ENCODE results near the gene KRT37. TPM values are rescaled to one million over a fixed set of nuclear protein-coding genes. Genes with fewer than 3 reads are reported as not detected.

KRT37 gene
- total RNA-seq = not detected in 2 replicates

GRCh38 chr17:41424111-41424635, at the start of gene KRT37:
KRT37 (minus strand) TSS chr17:41424585; CDS start chr17:41424523, 62 bp downstream.

GRCh38 chr17:41466988-41467387, 42.6 kb upstream of the KRT37 start, which contains the start of gene KRT32:
KRT32 (minus strand) TSS chr17:41467386; CDS start chr17:41467325, 61 bp downstream.

GRCh38 chr17:41440531-41441033, 16.2 kb upstream of the KRT37 start, which contains the start of gene KRT38:
KRT38 (minus strand) TSS chr17:41440983; CDS start chr17:41440921, 62 bp downstream.

DNA sequence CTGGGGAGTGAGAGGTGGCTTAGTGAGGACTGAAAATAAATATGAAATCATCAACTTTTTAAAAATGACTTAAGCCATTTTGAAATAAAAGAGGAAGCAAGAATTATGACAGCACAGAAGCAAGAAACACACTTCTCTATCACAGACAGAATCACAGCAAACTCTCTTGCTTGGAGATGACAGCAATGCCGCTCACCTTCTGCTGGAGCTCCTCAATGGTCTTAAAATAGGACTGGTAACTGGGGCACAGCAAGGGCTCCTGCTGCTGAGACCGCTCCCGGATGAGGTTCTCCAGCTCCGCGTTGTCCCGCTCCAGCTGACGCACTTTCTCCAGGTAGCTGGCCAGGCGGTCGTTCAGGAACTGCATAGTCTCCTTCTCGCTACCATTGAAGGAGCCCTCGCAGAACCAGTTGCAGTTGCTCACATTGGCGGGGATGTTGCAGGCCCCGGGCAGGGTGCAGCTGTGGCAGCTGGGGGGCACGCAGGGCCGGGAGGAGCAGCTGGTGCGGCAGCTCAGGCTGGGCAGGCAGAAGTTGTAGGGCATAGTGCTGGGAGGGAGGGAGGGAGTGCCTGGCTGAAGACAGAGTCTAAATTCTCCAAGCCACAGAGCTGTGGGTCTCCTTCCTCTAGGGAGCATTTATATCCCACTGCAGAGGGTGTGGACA, 27.3 kb downstream of the KRT37 start, which contains the start of gene KRT31:
TSS of gene KRT31 (minus strand) at position 613 of the 665 bp plus-strand sequence. CDS start at position 544, 69 bp downstream.

DNA sequence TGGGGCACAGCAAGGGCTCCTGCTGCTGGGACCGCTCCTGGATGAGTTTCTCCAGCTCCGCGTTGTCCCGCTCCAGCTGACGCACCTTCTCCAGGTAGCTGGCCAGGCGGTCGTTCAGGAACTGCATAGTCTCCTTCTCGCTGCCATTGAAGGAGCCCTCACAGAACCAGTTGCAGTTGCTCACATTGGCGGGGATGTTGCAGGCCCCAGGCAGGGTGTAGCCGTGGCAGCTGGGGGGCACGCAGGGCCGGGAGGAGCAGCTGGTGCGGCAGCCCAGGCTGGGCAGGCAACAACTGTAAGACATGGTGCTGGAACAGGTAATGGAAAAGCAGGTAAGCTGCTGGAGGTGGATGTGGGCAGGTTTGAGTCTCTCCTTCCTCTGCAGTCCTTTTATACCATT, 42.4 kb downstream of the KRT37 start, which contains the start of gene KRT34:
TSS of gene KRT34 (minus strand) at position 364 of the 400 bp plus-strand sequence. CDS start at position 304, 60 bp downstream.

Other genes starting within 250 kb of the KRT37 start
- gene KRTAP4-2, start 246.4 kb downstream of the KRT37 start, total RNA-seq = not detected in 2 replicates
- not detected in 2 replicates for gene KRTAP4-1, start 239.7 kb downstream of the KRT37 start, total RNA-seq
- not detected in 2 replicates for gene KRTAP9-1, start 234.7 kb downstream of the KRT37 start, total RNA-seq
- gene KRTAP9-2, start 197.9 kb downstream of the KRT37 start, total RNA-seq = not detected in 2 replicates
- gene KRTAP9-3, start 192.1 kb downstream of the KRT37 start, total RNA-seq = not detected in 2 replicates
- not detected in 2 replicates for gene KRTAP9-8, start 186.6 kb downstream of the KRT37 start, total RNA-seq
- not detected in 2 replicates for gene KRTAP9-4, start 174.9 kb downstream of the KRT37 start, total RNA-seq
- gene KRTAP9-9, start 169.2 kb downstream of the KRT37 start, total RNA-seq = not detected in 2 replicates
- gene KRTAP9-6, start 159.2 kb downstream of the KRT37 start, total RNA-seq = not detected in 2 replicates
- gene KRTAP9-7, start 148.9 kb downstream of the KRT37 start, total RNA-seq = not detected in 2 replicates
- gene KRTAP29-1, start 121.7 kb downstream of the KRT37 start, total RNA-seq = not detected in 2 replicates
- gene KRTAP16-1, start 115.3 kb downstream of the KRT37 start, total RNA-seq = not detected in 2 replicates
- not detected in 2 replicates for gene KRTAP17-1, start 108.9 kb downstream of the KRT37 start, total RNA-seq
- not detected in 2 replicates for gene KRT33A, start 73.8 kb downstream of the KRT37 start, total RNA-seq
- not detected in 2 replicates for gene KRT33B, start 54.8 kb downstream of the KRT37 start, total RNA-seq
- gene KRT34, start 42.3 kb downstream of the KRT37 start, total RNA-seq = not detected in 2 replicates
- gene KRT31, start 27.0 kb downstream of the KRT37 start, total RNA-seq = not detected in 2 replicates
- not detected in 2 replicates for gene KRT38, start 16.4 kb upstream of the KRT37 start, total RNA-seq
- gene KRT32, start 42.8 kb upstream of the KRT37 start, total RNA-seq = not detected in 2 replicates
- not detected in 2 replicates for gene KRT35, start 56.6 kb upstream of the KRT37 start, total RNA-seq
- gene KRT36, start 65.3 kb upstream of the KRT37 start, total RNA-seq = not detected in 2 replicates
- 0.75 TPM in 1 of 2 replicates, not detected in the other for gene KRT13, start 81.0 kb upstream of the KRT37 start, total RNA-seq
- gene KRT15, start 94.3 kb upstream of the KRT37 start, total RNA-seq = 0.59 TPM in 1 of 2 replicates, not detected in the other
- gene KRT19, start 103.7 kb upstream of the KRT37 start, total RNA-seq = 22.6 and 32.1 TPM in 2 replicates
- gene KRT9, start 147.5 kb upstream of the KRT37 start, total RNA-seq = not detected in 2 replicates
- gene KRT14, start 162.3 kb upstream of the KRT37 start, total RNA-seq = 0.34 TPM in 1 of 2 replicates, not detected in the other
- gene KRT16, start 188.2 kb upstream of the KRT37 start, total RNA-seq = not detected in 2 replicates
- gene KRT17, start 200.0 kb upstream of the KRT37 start, total RNA-seq = 7.1 and 9.5 TPM in 2 replicates